ENCODE data around the gene CMTM6.
"Not testable (repeated sequence)": the region's sequence is repeated elsewhere in the genome, so short reads cannot be mapped to it uniquely, and the experiment has no call there.

CMTM6 gene, protein sequence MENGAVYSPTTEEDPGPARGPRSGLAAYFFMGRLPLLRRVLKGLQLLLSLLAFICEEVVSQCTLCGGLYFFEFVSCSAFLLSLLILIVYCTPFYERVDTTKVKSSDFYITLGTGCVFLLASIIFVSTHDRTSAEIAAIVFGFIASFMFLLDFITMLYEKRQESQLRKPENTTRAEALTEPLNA

GRCh38 chr3:32502118-32502945, at the start of gene CMTM6:
CMTM6 (minus strand) TSS chr3:32502852; CDS start chr3:32502745, 107 bp downstream.
- peak; percentile 47 to 59 (median 56) for DNase-seq (ENCODE audit: low read depth in 3 of 3)

GRCh38 chr3:32552013-32552412, 49.4 kb upstream of the CMTM6 start:
- DNase-seq (ENCODE audit: low read depth in 3 of 3), result no peak

DNA sequence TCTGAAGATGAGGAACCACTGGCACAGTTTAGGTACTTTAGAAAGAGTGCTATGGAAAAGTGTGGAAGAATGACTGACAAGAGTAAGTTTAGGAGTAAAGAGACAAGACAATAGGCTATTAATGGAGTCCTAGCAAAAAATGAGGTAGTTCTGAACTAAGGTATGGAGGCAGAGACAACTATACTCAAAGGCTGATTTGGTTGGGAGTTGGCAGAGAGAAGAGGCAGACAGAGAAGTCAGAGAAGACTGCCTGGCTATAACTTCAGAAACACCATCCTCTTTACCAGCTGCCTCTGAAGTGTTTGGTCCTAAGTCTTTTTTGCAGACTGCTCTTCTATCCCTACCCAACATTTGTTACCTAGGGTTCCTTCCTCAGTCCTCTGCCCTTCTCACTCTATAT, 48.8 kb upstream of the CMTM6 start:
- DNase-seq (ENCODE audit: low read depth in 3 of 3), result no peak

DNA sequence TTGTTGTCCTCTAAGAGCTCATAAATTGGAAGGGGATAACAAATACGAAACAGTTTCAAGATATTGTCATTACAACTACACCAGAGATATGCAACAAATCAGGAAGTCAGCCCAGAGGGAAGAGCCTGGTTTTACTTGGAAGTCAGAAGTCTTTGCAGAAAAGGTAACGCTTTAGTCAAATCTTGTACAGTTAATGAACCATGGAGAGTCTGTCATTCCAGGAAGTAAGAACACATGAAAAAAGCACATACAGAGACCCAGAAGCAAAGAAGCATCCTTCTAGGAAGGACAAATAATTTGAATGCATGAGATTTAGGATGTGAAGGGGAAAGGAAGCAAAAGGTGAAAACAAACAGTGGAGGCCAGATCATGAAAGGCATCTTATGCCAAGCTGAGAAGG, 48.4 kb upstream of the CMTM6 start:
- DNase-seq (ENCODE audit: low read depth in 3 of 3), result no peak

DNA sequence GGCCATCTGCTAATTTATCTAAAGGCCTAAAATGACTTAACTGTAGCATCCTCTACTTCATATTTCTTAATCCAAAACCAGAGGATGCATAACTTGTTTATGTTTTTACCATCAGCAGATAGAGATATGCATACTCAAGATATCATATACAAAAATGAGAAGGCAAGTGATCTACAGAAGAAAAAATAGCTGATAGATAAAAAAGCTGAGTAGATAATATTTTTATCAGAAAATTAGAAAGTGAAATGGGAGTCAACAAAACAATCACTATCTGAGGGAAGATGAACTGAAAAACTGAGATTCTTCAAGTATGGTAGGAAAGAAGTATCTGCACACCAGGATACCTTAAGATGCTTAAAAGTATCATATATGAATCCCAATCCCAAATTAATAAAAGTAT, 42.7 kb upstream of the CMTM6 start:
- no peak for DNase-seq (ENCODE audit: low read depth in 3 of 3)

DNA sequence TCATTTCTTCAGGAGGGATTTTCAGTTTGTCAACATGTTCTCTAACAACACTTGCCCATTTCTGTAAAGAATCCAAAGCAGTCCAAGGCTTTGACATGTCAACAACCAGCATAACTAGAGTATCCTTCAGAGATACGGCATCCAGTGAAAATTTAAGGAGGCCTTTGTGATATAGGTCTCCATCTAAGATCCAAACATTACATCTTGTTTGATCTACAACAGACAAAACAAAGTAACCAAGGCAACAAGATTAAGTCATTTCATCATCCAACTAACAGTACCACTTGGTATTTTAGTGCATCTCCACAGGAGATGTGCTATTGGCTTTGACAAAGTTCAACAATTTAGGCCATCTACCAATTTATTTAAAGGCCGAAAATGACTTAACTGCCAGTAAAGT, 42.2 kb upstream of the CMTM6 start:
- no peak for DNase-seq (ENCODE audit: low read depth in 3 of 3)

- DNase-seq (ENCODE audit: low read depth in 3 of 3), result no peak
Observed at GRCh38 chr3:32542807-32543206, 40.2 kb upstream of the CMTM6 start.

DNA sequence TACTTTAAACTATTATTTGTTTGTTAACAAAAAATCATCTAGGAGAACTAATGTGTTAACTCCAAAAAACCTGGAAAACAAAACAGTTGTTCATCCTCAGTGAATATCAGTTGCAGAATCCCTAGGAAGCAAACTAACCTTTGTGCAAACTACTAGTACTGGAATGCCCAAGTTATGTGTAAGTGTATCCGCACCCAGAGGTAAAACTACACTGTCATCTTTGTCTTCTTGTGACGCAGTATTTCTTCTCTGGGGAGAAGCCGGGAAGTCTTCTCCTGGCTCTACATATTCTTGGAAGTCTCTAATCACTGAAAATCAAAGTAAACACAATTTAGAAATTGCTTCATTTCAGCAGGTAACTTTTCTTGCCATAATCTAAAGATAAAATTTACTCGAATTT, 38.2 kb upstream of the CMTM6 start:
- no peak for DNase-seq (ENCODE audit: low read depth in 3 of 3)

GRCh38 chr3:32532434-32532833, 29.8 kb upstream of the CMTM6 start:
- no peak for DNase-seq (ENCODE audit: low read depth in 3 of 3)

DNA sequence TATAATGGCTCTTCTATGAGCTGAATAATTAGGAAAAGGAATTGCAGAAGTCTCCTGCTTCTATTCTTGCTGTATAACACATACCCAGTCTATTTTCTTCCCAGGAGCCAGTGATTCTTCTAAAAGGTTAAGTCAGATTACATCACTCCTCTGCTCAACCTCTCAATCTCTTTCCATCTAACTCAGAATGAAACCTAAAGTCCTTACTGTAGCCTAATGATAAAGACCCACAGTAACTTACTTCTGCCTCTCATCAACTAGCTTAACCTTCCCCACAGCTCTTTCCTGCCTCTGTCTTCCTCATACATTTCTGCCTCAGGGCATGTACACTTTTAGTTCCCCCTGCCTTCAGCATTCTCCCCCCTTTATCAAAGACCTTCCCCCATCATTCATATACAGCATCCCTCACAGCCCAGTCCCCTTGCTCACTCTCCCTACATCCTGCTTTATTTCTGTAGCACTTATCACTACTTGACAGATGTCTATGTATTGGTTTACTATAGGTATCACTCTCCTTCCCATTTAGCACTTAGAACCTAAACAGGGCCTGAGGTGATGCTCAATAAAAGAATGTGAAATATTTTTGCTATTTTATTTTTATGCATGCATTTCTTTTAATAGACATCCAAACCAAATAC, 28.5 kb upstream of the CMTM6 start:
- DNase-seq (ENCODE audit: low read depth in 3 of 3), result no peak

DNA sequence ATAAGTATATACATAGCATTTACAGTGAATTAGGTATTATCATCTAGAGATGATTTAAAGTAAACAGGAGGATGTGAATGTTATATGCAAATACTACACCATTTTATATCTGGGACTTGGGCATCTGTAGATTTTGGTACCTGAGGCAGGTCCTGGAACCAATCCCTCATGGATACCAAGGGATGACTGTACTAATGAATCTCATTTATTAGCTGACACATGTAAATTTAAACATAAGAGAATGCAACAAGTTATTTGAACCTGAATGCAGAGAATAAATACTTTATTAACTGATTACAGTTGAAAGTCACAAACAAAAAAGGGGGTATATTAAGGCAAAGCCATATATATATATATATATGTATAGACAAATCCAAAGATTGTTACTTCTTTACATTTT, 23.1 kb upstream of the CMTM6 start:
- no peak for DNase-seq (ENCODE audit: low read depth in 3 of 3)

GRCh38 chr3:32522682-32523081, 20.0 kb upstream of the CMTM6 start:
- DNase-seq (ENCODE audit: low read depth in 3 of 3), result no peak

GRCh38 chr3:32518921-32519320, 16.3 kb upstream of the CMTM6 start:
- DNase-seq (ENCODE audit: low read depth in 3 of 3), result not testable (repeated sequence)

DNA sequence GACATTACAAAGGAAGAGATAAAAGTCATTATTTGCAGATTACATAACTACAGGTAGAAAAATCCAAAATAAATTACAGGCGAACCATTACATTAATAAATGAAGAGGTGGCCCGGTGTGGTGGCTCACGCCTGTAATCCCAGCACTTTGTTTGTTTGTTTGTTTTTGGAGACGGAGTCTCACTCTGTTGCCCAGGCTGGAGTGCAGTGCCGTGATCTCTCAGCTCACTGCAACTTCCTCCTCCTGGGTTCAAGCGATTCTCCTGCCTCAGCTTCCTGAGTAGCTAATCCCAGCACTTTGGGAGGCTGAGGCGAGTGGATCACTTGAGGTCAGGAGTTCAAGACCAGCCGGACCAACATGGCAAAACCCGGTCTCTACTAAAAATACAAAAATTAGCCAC, 14.1 kb upstream of the CMTM6 start:
- DNase-seq (ENCODE audit: low read depth in 3 of 3), result not testable (repeated sequence)

GRCh38 chr3:32511005-32511404, 8.4 kb upstream of the CMTM6 start:
- no peak for DNase-seq (ENCODE audit: low read depth in 3 of 3)

GRCh38 chr3:32510075-32510724, 7.5 kb upstream of the CMTM6 start:
- DNase-seq (ENCODE audit: low read depth in 3 of 3), result peak in 2 of 3 experiments; percentile 30 to 39

DNA sequence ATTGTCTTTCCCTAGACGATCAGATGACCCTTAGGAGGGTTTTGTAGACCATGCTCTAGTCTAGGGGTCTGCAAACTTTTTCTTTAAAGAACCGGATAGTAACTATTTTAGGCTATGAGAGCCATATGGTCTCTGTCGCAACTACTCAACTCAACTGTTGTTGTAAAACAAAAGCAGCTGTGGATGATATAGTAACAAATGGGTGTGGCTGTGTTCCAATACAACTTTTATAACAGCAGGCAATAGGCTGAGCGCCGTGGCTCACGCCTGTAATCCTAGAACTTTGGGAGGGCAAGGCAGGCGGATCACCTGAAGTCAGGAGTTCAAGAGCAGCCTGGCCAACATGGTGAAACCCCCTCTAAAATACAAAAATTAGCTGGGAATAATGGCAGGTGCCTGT, 6.1 kb upstream of the CMTM6 start:
- DNase-seq (ENCODE audit: low read depth in 3 of 3), result no peak

GRCh38 chr3:32506466-32506865, 3.8 kb upstream of the CMTM6 start:
- no peak for DNase-seq (ENCODE audit: low read depth in 3 of 3)

DNA sequence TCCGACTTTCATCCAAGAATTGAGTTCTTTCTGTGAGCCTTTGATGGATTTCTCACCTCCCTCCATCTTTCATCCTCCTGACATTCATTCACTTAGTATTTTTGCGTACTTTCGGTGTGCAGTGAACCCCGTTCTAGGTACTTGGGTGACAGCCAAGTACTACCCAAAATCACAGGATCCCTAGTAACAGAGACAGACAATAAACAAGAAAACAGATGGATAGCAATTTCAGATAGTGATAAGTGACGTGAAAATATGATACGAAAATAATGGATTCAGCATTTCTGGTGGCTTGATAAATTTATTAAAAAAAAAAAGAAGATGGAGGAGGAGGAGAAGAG, 264 bp upstream of the CMTM6 start:
- no peak for DNase-seq (ENCODE audit: low read depth in 3 of 3)

DNA sequence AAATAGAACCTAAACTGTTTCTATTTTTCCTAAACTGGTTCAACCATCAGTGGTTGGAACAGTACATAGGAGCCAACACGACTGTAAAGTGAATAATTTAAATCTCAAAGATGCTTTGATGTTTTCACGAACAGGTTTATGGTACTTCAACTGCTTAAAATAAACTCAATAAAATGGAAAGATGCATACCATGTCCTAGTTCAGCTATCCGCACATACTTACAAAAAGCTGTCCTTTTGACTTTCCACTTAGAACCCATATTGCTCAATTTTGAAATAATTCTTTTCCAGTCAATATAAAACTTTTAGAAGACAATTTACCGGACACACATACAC, 902 bp downstream of the CMTM6 start:
- no peak for DNase-seq (ENCODE audit: low read depth in 3 of 3)

DNA sequence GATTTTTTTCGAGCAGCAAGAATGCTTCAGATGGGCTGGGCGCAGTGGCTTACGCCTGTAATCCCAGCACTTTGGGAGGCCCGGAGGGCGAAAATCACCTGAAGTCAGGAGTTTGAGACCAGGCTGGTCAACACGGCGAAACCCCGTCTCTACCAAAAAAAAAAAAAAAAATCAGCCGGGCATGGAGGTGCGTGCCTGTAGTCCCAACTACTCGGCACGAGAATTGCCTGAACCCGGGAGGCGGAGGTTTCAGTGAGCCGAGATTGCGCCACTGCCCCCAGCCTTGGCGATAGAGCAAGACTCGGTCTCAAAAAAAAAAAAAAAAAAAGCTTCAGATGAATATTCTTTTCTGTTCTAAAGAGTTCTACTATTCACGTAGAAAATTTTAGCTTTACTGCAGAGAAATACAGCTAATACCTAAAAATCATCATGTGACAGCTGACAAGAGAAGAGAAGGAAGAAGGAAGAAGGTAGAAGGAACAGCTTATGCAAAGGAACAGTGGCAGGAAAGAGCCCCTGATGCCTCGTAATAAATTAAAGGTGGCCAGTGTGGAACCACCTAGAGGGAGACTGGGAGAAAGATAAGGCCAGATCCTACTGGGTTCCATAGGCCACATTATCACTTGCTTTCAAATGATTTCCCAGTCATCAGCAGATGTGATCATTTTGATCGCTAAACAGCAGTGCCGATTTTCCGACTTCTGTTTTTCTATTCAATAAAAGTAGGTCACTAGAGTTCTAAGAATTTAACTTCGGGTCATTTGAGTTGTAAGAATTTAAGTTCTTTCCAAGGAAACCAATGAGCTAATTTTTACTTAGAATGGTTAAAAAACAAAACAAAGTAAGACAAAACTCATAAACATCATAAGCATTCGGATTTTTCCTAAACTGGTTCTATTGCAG, 1.5 kb downstream of the CMTM6 start:
- DNase-seq (ENCODE audit: low read depth in 3 of 3), result no peak

GRCh38 chr3:32500231-32500630, 2.4 kb downstream of the CMTM6 start:
- no peak for DNase-seq (ENCODE audit: low read depth in 3 of 3)
